Coronary artery (tissue), 2 donors: ENCODE measurements around the gene INO80B.

Source experiments
- DNase-seq: peaks from one replicate; pipeline ENCODE4 v3.0.0-alpha.2; 2017; ENCODE audit warnings: low spot score
- H3K27ac ChIP-seq, 2 donors: fragments of 200-600 bp; sonication (generic); one replicate each; pipeline ENCODE4 v1.5.1; 2016 to 2019
- H3K4me3 ChIP-seq: fragments of 200-600 bp; sonication (generic); 2 replicates; pipeline ENCODE4 v1.5.1; 2016; ENCODE audit warnings: mild to moderate bottlenecking, moderate library complexity
- CTCF ChIP-seq: fragments of 200-600 bp; sonication (generic); IDR thresholded peaks from one replicate; pipeline ENCODE4 v1.5.1; 2019; ENCODE audit warnings: antibody characterized with exemption

INO80B gene

DNA sequence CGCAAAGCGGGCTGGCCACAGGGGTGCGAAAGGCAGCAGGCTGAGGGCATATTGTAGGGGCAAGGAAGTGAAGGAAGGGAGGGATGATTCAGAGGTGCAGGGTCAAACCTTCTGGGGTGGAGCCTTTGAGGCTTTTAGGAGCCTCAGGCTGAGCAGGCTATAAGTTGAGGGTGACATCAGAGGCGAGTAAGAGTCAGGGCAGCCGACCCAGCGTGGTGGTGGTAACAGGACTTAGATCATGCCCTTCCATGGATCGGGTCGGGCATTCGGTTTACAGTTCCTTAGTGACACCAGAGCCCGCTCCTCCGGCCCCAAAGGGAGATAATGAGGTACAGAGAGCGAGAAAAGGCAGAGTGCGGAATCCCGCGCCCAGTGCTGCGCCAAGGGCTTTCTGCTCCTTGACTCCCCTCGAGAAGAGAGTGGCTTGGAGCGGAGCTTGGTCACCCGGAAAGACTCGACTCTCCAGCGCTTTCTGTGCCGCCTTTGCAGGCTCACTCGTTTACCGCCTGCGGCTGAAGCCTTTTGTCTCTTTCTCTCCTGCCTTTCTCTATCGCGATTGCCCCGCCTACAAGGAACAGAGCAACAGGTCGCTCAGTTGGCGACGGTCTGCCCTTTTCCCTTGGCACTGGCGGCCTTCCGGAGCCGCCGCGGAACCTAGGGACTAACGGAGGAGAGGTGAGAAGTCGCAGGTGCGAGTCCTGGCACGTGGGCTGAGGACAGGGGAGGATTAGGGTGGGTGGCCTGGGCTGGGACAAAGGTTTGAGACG lies 43.8 kb downstream of the INO80B start:
- TF ChIP-seq CTCF: no peak
- H3K4me3 ChIP-seq: peak overlapping the region; percentile 65
- H3K27ac ChIP-seq: no peak overlapping the region
- DNase-seq: peak; percentile 63

GRCh38 chr2:74499267-74499939 lies 44.5 kb downstream of the INO80B start, which contains the start of gene LBX2:
TSS of gene LBX2 (minus strand) at chr2:74499603. CDS start at chr2:74499537, 66 bp downstream.
- no peak within 1 kb of the TSS for H3K27ac ChIP-seq
- peak within 1 kb of the TSS; percentile 65 for H3K4me3 ChIP-seq
- DNase-seq: no peak
- no peak for TF ChIP-seq CTCF

DNA sequence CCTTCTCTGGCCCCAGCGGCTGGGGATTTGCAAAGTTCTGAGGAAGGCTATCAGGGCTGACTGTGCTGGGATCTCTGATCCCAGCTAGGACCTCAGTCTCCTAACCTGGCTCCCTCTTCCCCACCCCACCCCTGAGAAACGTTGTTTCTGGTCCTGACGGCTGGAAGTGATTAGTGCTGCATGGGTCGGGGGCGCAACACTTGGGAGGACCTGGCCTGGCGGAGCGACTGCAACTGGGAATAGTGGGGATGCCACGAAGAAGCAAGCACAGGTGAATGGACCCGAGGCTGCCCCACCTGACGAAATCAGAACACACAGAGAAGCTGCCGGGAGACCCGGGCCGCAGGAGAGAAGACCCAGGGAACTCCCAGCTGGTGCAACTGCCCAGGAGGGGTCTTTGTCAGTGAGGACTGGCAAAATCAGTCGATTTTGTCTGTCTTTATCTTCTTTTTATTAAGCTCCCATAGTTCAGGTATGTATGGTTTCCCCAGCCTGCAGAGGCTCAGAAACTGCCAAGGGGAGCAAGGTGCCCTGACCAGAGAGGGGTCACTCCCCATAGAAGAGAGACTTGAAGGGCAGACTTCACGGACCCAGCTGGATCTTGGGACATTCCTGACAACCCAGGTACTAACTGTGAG lies 45.2 kb downstream of the INO80B start:
- TF ChIP-seq CTCF: no peak
- Histone ChIP-seq H3K4me3 (no peak overlapping the region), H3K27ac (no peak overlapping the region)
- peak; percentile 67 for DNase-seq

DNA sequence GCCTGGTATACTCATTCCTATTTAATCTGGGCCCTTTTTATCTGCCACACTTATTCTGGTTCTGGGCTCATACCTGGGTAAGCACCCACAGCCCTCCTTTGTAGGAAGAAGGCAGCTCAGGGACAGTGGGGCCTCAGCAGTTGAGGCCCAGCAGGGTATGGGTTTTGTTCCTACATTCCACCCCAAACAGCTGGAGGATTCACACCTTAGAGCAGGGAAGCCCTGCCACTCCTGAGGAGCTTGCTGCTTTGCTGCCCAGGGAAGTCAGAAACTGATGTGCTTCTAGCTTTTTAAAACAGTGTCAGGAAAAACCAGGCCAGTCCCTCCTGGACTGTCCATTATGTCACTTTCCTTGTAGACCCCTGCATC lies 45.7 kb downstream of the INO80B start:
- Histone ChIP-seq H3K4me3 (no peak overlapping the region), H3K27ac (no peak overlapping the region)
- TF ChIP-seq CTCF: no peak
- no peak for DNase-seq

- no peak for TF ChIP-seq CTCF
- Histone ChIP-seq H3K4me3 (no peak overlapping the region), H3K27ac (no peak overlapping the region)
- no peak for DNase-seq
These were observed 46.6 kb downstream of the INO80B start for GRCh38 chr2:74501335-74502071.

DNA sequence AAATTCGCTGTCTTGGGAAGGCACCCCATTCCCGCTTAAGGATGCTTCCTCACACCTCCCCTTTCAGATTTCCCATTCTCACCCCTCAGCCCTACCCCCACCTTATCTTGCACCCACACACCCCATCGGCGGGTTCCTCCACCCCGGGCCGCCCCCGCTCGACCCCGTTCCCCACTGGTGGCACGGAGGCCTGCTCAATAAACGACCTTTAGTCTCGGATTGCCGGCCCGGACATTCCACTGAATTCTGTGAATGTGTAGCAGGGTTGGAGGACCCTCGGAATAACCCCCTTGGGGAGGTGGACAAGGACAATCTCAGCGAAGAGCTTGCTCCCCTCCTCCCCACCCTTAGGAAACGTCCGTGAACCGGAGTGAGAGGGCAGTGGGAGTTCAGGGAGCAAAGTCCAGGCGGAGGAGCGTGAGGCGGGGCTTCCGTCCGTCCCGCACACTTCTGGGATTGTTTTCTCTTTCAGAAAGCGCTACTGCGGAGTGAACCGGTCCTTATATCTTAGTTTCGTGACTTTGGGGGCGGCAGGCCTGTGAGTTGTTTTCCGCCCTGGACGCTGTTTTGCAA lies 47.3 kb downstream of the INO80B start:
- no peak for TF ChIP-seq CTCF
- H3K4me3 ChIP-seq: peak overlapping the region; percentile 82
- DNase-seq: peak; percentile 68
- H3K27ac ChIP-seq: peak overlapping the region in 1 of 2 donors; percentile 80
